A673 (cell line): Measurements from ENCODE around the gene PRDM16. TPM values are rescaled to one million over a fixed set of nuclear protein-coding genes. Genes with fewer than 3 reads are reported as not detected.

Experiments
- BruUV-seq: library from RNA; stranded (reverse); fragments of 400-500 nt; replicated peaks from 2 replicates; lab custom pipeline; 2021; lab: Mats Ljungman, UMichigan
- CTCF ChIA-PET: fragments of 300-600 bp; sonication (Branson Sonifier 250); formaldehyde crosslinking; loops from one replicate; lab custom pipeline; 2022; ENCODE audit warnings: antibody characterized with exemption; lab: Charles Lee
- POLR2A ChIA-PET: fragments of 300-600 bp; sonication (Branson Sonifier 250); formaldehyde crosslinking; loops from one replicate; lab custom pipeline; 2022; ENCODE audit warnings: antibody characterized with exemption; ENCODE audit not compliant: low non-redundant PET; lab: Charles Lee
- DNase-seq: peaks from one replicate; pipeline ENCODE4 v3.0.0-alpha.2; 2015; ENCODE audit warnings: low spot score
- H3K27ac ChIP-seq: fragments of 200-600 bp; sonication (generic); 2 replicates; pipeline ENCODE4 v1.5.1; 2016; ENCODE audit warnings: mixed run types, low read depth, mild to moderate bottlenecking, mixed read lengths, antibody characterized with exemption, low read length; ENCODE audit not compliant: poor library complexity, severe bottlenecking
- H3K27me3 ChIP-seq: fragments of 200-600 bp; sonication (generic); replicated peaks from 2 replicates; pipeline ENCODE4 v1.6.1; 2017; ENCODE audit warnings: mixed run types, low read depth, mild to moderate bottlenecking, mixed read lengths, antibody characterized with exemption, low read length; ENCODE audit not compliant: insufficient read depth, poor library complexity
- H3K36me3 ChIP-seq: fragments of 200-600 bp; sonication (generic); 2 replicates; pipeline ENCODE4 v1.6.1; 2016; ENCODE audit warnings: mixed run types, mild to moderate bottlenecking, mixed read lengths, antibody characterized with exemption, low read length; ENCODE audit not compliant: insufficient read depth, poor library complexity, severe bottlenecking
- H3K4me1 ChIP-seq: fragments of 200-600 bp; sonication (generic); 2 replicates; pipeline ENCODE4 v1.6.1; 2017; ENCODE audit warnings: mixed run types, mild to moderate bottlenecking, mixed read lengths, antibody characterized with exemption, low read length; ENCODE audit not compliant: insufficient read depth, poor library complexity, severe bottlenecking
- H3K4me3 ChIP-seq: fragments of 200-600 bp; sonication (generic); 2 replicates; pipeline ENCODE4 v1.5.1; 2016; ENCODE audit warnings: low read depth, mixed run types, mild to moderate bottlenecking, mixed read lengths, low read length; ENCODE audit not compliant: poor library complexity, severe bottlenecking
- H3K9me3 ChIP-seq: fragments of 200-600 bp; sonication (generic); 2 replicates; pipeline ENCODE4 v1.6.1; 2016; ENCODE audit warnings: mixed run types, low read depth, mild to moderate bottlenecking, mixed read lengths, antibody characterized with exemption, low read length; ENCODE audit not compliant: poor library complexity, severe bottlenecking
- CTCF ChIP-seq: fragments of 300-800, 200-600 bp; sonication (generic); conservative IDR thresholded peaks from 2 replicates; pipeline ENCODE4 v1.5.1; 2017; ENCODE audit warnings: low read depth, mild to moderate bottlenecking, antibody characterized with exemption, low read length, moderate library complexity, mixed read lengths
- EZH2 ChIP-seq: fragments of 200-600 bp; sonication (generic); IDR thresholded peaks from 2 replicates; pipeline ENCODE4 v1.6.1; 2017; ENCODE audit warnings: borderline replicate concordance, low read depth, mild to moderate bottlenecking, mixed read lengths, antibody characterized with exemption, low read length; ENCODE audit not compliant: poor library complexity, severe bottlenecking
- intact Hi-C: fragments of 100-400 bp; cut with micrococcal nuclease; formaldehyde crosslinking; loops from one replicate; pipeline ENCODE4 v1.10.0; 2022; ENCODE audit not compliant: unreplicated experiment
- total RNA-seq: library from RNA; stranded (reverse); gene quantifications from 2 replicates; pipeline ENCODE4 v1.2.3, GENCODE V29; 2021

The PRDM16 gene
- total RNA-seq, 1 experiment from 2014 or later, result 0.49 TPM

GRCh38 chr1:3040004-3040403, 29.0 kb upstream of the PRDM16 start:
- peaks cover 38% of the 10 kb centered on the region for H3K27me3 ChIP-seq
- no peaks in the 10 kb centered on the region for H3K4me1 ChIP-seq
- H3K27ac ChIP-seq, result no peak overlapping the region
- no peak for DNase-seq
- ChIA-PET POLR2A (no interaction called here), CTCF (no interaction called here)
- no TSS peak for BruUV-seq
- TF ChIP-seq CTCF (no peak), EZH2 (no peak)
- intact Hi-C loops, result no loop called here
- no peaks in the 10 kb centered on the region for H3K36me3 ChIP-seq
- H3K9me3 ChIP-seq, result no peaks in the 10 kb centered on the region
- H3K4me3 ChIP-seq, result no peak overlapping the region

- intact Hi-C loops, result no loop called here
- TF ChIP-seq EZH2, result no peak
- no peak for TF ChIP-seq CTCF
- Histone ChIP-seq H3K36me3 (no peaks in the 10 kb centered on the region), H3K27me3 (peaks cover 42% of the 10 kb centered on the region), H3K27ac (no peak overlapping the region), H3K4me1 (no peaks in the 10 kb centered on the region), H3K9me3 (no peaks in the 10 kb centered on the region), H3K4me3 (no peak overlapping the region)
- ChIA-PET CTCF (no interaction called here), POLR2A (no interaction called here)
- DNase-seq, result no peak
- BruUV-seq, result no TSS peak
Measured at GRCh38 chr1:3042481-3042880, 26.5 kb upstream of the PRDM16 start.

- ChIA-PET CTCF (no interaction called here), POLR2A (no interaction called here)
- H3K4me3 ChIP-seq, result no peak overlapping the region
- no peaks in the 10 kb centered on the region for H3K36me3 ChIP-seq
- no peak overlapping the region for H3K27ac ChIP-seq
- TF ChIP-seq CTCF (no peak), EZH2 (no peak)
- intact Hi-C loops, result no loop called here
- peaks cover 33% of the 10 kb centered on the region for H3K27me3 ChIP-seq
- no peaks in the 10 kb centered on the region for H3K9me3 ChIP-seq
- no peaks in the 10 kb centered on the region for H3K4me1 ChIP-seq
- no TSS peak for BruUV-seq
- no peak for DNase-seq
Measured at GRCh38 chr1:3049164-3049563, 19.8 kb upstream of the PRDM16 start.
